Stimulated activated CD4-positive, alpha-beta T cell treated with anti-CD3 and anti-CD28 coated beads, Interleukin-2, amount 100 ng/mL, for 24 hours (primary cell): ENCODE data around the gene PPP1R11.
"Not testable (repeated sequence)": the region's sequence is repeated elsewhere in the genome, so short reads cannot be mapped to it uniquely, and the experiment has no call there.

Source experiments
- DNase-seq, 2 donors: peaks; one replicate each; pipeline ENCODE4 v3.0.0-alpha.2; 2020

Gene PPP1R11

DNA sequence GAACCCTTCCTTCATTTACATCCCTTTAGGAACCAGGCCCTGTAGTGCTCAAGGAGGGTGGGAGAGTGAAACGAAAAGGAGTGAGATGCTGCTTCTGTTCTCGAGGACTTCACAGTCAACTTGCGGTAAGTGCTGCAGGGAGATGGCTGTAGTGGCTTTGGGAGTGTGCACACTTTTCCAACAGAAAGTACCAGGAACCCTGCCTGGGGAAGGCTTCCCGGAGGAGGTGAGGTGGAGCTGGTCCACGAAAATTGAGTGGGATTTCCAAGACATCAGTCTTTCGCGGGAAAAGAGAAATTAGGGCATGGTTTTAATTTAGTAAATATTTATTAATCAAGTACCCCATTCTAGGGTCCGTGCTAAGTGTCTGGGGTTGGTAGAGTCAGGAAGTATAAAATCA is 33.2 kb downstream of the PPP1R11 start:
- DNase-seq, result no peak

DNA sequence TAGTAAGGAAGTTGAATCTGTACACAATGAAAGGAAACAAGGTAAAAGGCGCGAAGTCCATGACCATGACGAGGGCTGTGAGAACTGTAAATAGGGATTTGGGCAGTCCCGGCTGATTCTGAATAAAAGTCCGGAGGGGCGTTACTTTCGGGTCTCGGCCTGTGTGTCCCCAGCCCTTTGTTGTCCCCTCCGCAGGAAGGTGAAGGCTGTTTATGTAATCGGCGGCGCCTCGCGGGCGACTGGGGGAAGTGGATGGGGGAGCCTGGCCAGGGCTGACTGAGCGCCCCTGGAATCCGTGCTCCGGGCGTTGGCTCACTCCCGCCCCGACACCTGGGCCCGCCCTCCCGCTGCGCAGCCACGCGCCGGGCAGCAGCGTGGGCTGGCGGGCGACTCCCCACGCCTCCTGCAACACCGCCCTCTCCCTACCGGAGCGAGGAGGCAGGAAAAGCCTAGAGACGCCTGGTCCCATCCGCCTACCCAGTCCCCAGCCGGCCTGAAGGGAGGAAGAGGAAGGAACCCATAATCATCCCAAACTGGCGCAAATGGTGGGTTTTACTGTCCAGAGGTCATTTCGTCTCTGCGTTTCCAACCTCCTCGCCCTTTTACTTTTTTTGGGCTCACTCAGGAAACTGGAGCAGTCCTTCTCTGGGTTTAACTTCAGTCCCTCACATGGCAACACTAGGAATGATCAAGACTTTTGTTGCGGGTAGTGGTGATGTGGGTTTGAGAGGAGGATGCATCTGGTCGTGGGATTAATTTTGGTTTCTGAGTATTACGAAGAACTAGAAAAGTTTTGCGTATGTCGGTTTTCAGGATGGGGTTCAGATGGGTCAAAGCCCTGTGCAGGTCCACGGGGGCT is 33.8 kb downstream of the PPP1R11 start:
- peak; percentile 26 to 33 for DNase-seq

DNA sequence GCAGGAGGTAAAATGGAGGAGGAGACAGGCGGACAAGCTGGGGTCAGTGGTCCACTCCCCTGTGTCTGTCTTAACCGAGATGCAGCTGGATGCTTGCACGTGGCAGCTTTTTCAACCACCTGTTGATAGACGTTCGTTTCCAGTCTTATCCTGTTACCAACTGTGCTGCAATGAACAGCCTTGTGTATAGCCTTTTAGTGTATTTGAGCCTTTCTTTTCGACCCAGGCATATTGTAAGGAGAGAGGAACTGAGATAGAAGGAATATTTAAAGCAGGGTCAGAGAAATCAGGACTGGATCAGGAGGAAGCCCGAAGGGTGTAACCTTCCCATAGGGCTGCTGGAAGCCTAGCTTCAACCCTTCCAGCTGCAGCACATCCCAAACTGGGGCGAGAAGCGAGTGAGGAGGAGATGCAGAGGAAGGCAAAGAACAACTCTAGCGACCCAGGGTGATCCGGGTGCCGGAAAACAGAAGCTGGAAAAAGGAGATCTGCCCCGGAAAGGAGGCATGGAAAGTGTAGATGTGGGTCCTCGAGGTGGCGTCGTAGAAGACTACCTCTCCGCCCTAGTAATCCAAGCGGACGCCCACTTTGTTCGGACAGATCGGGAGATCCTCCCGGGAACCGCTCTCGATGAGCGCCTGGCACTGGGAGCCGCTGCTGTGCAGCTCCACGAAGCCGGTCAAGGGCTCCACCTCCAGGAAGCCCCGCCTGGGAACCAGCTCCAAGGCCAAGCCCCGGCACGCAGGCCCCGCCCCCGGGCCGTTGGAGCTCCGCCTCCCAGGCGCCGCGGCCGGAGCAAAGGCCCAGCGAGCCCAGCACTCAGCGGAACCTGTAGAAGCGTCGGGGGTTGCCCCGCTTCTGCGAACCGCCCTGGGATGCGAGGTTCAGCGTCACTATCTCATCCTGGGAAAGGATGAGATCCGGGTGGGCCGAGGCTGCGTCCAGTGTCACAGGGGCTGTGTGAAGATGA is 34.7 kb downstream of the PPP1R11 start:
- DNase-seq, result peak; percentile 77 to 85

DNA sequence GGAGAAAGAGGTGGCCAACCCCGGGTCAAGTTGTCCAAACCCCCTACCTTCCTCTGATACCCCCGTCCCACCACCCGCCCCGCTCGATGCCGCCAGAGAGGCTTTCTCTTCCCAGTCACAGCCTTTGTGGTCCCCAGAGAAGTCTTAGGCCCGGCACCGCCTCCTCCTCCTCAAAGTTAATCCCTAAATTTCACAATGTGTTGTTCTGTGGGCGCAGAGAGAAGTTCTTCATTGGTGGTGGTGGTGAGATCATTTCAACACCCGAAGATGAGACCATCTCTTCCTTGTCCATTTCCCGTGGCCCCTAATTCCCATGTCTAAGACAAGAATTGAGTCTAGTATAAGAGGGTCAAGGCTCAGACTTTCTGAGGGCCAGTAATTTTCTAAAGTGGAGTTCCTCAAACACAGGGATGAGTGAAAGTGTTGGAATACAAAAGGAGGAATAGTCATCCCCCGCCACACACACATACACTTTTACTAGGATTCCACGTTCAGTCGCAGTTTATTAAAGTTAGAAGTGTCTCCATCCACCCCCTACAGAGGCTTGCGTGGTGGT is 35.5 kb downstream of the PPP1R11 start:
- DNase-seq, result peak in 1 of 2 donors; percentile 13

DNA sequence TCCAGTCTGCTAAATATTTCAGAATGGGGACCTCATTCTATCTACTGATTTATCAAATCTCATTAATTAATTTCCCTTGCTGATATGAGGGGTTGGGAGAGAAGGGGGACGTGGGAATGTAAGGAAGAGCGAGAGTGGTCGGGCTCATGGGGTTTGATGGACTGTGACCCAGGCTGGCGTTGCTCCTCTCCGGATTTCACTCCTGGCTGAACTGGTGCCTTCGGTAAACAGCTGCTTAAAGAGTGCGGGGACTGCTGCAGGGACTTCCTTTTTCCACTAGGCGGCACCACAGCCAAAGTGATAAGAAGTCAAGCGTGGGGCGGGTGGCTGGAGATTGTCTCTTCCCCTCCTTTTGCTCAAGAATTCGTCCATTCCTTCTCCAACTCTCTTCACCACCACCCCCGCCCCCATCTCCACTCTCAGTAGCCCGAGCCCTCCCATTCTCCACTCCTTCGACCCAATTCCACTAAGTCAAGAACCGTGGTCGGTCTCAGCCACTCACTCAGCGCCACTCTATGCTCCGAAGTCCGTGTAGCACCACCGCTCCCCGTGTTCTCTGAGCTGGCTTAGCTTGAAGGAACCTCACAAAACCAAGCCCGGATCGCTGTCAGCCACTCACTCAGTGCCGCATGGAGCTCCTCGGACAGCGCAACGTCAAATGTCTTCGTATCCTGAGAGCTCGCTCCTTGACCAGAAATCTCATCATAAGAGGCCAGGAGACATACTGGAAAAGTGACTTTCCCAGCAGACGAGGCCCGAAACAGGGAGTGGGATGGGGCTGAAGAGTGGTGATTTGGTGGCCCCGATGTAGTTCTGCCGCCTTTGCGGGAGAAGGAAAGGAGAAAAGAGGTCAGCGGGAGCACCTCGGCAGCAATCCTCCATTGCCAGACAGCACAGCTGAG is 36.2 kb downstream of the PPP1R11 start:
- peak; percentile 83 to 84 for DNase-seq

DNA sequence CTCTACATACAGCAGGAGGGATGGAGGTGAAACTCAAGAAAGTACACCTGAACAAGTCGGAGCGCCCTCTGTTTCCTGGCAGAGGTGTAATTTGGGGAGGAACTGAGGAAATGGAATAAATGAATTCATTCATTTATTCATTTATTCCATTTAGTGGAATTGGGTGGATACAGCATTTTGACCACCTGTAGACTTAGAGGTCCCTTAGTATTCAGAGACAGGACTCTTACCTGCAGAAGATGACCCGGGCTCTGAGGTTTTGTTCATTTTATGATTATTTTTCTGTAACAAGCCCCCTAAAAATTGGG is 36.8 kb downstream of the PPP1R11 start:
- no peak for DNase-seq

DNA sequence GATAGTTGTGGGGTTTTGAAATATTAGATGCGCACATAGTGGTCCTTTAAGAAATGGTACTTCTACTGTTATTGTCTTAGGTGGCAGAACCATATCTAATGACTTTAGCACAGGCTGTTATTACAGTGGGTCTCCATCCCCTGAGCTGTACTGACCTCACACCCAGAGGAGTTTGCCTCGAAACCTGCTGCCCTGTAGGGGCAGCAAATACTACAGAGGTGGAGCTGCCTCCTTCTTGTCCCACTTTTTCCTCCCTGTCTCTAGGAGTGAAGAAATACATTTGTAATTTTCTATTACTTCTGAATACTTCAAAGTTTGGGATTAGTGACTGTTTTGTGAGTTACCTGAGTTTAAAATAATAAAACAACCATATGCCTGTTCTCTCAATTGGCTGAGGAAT is 37.7 kb downstream of the PPP1R11 start:
- DNase-seq, result no peak

DNA sequence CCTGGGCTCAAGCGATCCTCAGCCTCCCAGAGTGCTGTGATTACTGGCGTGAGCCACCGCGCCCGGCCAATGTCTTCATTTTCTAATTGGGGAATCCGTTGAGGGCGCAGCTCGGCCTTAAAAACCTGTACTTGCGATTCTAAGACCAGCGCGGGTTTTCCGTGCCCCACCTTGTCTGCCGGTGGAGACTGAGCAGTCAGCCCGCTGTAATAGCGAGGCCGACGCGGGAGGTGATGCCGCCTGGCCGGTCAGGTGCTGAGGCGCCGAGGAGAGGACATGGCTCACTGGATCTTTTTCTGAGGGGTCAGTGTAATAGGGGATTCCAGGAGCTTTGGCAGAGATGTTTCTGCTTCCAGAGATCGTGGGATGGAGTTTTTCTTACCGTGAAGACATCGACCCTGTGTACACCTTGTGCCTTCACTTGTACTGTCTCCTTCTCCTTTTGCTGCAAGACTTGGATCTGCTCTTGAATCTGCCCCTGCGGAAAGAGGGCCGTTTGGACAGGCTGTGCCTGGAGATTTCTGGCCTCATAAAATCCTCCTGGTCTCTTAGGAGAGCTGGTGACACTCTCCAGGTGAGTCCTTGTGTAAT is 44.4 kb downstream of the PPP1R11 start:
- no peak for DNase-seq

DNA sequence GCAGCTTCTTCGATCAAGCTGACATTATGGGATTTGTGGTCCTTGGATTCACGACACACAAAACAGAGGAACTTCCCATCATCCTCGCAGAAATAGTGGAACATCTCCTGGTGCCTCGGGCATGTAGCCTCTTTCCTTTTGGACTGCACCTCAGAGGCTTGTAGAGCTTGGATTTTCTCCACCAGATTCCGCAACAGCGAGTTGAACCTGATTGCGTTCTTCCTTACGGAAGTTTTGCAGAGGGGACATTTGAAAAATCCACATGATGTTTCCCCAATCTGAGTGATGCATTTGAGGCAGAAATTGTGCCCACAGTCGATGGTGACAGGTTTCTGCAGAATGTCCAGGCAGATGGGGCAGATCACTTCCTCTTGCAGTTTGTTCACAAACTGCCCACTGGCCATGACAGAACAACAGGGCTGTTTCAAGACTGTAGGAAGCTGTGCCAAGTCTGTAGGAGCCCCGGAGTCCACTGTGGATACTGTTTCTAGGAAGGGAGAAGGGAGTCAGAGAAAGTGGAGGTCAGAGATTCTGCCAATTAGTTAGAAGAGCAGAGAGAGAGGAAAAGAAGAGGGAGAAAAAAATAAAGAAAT is 45.5 kb downstream of the PPP1R11 start:
- DNase-seq, result no peak

DNA sequence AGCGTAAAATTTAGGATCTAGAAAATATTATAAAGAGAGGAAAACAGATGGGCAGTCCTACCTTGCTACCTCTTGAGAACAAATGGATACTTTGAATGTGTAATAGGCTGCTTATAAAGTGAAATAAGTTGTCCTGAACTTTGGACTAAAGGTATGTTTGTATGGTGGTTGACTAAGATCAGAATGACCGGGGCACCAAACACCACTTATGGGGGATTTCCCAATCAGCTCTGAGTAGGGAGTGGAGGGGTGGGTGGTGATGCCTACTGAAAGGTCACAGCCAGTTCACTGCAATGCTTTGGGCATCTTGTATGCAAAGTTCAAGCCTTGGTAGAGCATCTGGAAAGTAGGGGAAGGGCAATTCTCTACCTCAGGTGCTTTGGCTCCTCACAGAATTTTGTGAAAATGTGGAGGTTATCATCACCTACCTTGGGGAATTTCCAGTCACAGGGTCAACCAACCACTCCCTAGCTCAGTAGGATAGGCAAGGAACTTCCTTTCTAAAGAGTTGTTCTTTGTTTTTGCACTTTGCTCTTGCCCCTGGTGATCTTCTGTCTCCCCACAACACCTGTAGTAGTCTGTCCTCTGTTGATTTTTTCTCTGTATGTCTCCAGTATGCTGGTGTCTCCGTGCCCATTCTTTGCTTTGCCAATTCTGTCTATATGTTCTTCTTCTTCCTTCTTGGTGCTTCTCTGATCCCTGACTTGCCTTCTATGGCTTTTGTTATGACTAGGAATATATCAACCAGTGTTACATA is 46.2 kb downstream of the PPP1R11 start, which contains the start of gene TRIM31:
TRIM31 (minus strand) TSS at position 88 of the 757 bp plus-strand sequence. CDS start 285 bp downstream, outside the sequence.
- no peak for DNase-seq

DNA sequence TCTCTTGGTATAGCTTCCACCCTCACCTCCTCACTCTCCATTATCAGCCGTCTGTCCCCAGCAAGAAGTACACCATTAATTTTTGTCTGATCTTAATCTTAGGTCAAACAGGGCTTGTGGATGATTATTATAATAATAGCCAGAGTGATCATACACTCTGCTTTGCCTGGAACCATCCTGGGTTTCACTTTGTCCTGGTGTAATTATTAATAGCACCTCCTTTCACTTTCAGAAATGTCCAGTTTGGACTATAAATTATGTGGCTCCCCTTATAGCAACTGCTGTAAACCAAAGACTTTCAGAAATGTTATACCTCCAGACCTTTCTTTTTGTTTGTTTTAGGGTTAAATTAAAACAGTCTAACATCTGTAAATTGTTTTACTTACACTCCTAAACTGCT is 46.8 kb downstream of the PPP1R11 start:
- no peak for DNase-seq

DNA sequence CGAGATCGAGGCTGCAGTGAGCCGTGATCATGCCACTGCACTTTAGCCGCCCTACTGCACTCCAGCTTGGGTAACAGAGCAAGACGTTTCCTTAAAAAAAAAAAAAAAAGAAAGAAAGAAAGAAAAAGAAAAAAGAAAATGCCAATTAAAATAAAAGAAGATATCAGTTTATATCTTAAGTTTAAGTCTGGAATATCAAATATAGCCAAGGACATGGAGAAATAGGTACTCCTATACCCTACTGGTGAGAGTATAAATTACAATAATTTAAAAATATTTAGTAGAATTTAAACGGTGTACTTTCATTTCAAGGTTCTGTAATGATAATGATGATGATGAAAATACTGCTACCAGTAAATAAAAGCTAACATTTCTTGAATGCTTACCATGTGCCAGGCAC is 49.7 kb downstream of the PPP1R11 start:
- no peak for DNase-seq

DNA sequence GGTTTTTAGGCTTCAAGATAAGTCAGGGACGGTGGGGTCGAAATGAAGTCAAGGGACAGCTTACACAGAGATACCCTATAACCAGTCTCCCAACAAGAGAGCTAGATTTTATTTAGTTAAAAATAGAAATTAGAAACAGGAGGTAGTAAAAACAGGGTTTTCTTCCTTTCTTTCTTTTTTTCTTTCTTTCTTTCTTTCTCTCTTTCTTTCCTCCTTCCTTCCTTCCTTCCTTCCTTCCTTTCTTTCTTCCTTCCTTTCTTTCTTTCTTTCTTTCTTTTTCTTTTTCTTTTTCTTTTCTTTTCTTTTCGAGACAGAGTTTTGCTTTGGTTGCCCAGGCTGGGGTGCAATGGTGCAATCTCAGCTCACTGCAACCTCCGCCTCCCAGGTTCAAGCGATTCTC is 51.7 kb downstream of the PPP1R11 start:
- DNase-seq, result not testable (repeated sequence)
